HepG2 (cell line): ENCODE measurements around the gene TEDC1. TPM values are rescaled to one million over a fixed set of nuclear protein-coding genes. Genes with fewer than 3 reads are reported as not detected.

Experiments
- ATAC-seq: fragments of 200-7000 bp; cut with Tn5 transposase; 3 replicates; pipeline ENCODE4 v1.9.1; 2020; ENCODE audit warnings: mild to moderate bottlenecking, moderate library complexity
- BruUV-seq: library from RNA; stranded (reverse); fragments of 400-500 nt; replicated peaks from 2 replicates; lab custom pipeline; 2021; lab: Mats Ljungman, UMichigan
- CTCF ChIA-PET: fragments of 300-600 bp; formaldehyde crosslinking; extraction: SDS; loops from one replicate; lab custom pipeline; 2021; ENCODE audit warnings: low total read pairs, inconsistent platforms, low intra/inter-chr PET ratio; lab: Yijun Ruan, JAX
- POLR2A ChIA-PET: fragments of 350-600 bp; sonication (Branson Sonifier 250); formaldehyde crosslinking; loops from one replicate; lab custom pipeline; 2020; ENCODE audit warnings: antibody characterized with exemption, inconsistent platforms; lab: Yijun Ruan, JAX
- DNase-seq: peaks from one replicate; pipeline ENCODE4 v3.0.0-alpha.2; 2015; ENCODE audit warnings: low spot score
- FAIRE-seq: peaks from 3 replicates; lab custom pipeline; 2011; peaks lifted over from hg19 to GRCh38; lab: Jason Lieb, UNC
- H2AFZ ChIP-seq: one replicate; pipeline ENCODE4 v1.6.1; 2011; ENCODE audit warnings: low read length, inconsistent platforms
- H3K27ac ChIP-seq: fragments of 300-600 bp; 3 replicates; pipeline ENCODE4 v1.8.0; 2011; ENCODE audit warnings: mixed run types, mild to moderate bottlenecking, mixed read lengths, low read length, inconsistent platforms; ENCODE audit not compliant: insufficient read depth; ENCODE audit errors: extremely low read length
- H3K27me3 ChIP-seq, 2 experiments: fragments of 200-600 bp in 1 of 2; 2 replicates in 1 of 2; 3 replicates in 1 of 2; pipeline versions ENCODE4 v1.6.0 to v1.8.0; 2011; ENCODE audit warnings: low read length in 2 of 2, mild to moderate bottlenecking in 2 of 2, moderate library complexity in 2 of 2, inconsistent platforms in 1 of 2; ENCODE audit not compliant: insufficient read depth in 2 of 2, control insufficient read depth in 1 of 2
- H3K36me3 ChIP-seq, 2 experiments: fragments of 200-600 bp in 1 of 2; replicated peaks in 1 of 2; 2 replicates in 1 of 2; 3 replicates in 1 of 2; pipeline versions ENCODE4 v1.5.1 to v1.8.0; 2011; ENCODE audit warnings: low read length in 2 of 2, inconsistent platforms in 1 of 2; ENCODE audit not compliant: insufficient read depth in 2 of 2, control insufficient read depth in 1 of 2
- H3K4me1 ChIP-seq: 2 replicates; pipeline ENCODE4 v1.5.1; 2012; ENCODE audit warnings: low read length, inconsistent platforms; ENCODE audit not compliant: insufficient read depth
- H3K4me2 ChIP-seq: 2 replicates; pipeline ENCODE4 v1.6.0; 2011; ENCODE audit warnings: low read depth, low read length, inconsistent platforms
- H3K4me3 ChIP-seq, 3 experiments: fragments of 200-600 bp in 1 of 3; sonication (generic), shearing (Covaris generic) in 1 of 3; replicated peaks in 1 of 3; 2 replicates each; pipeline ENCODE4 v1.5.1; 2011 to 2016; ENCODE audit warnings: low read length in 3 of 3, inconsistent platforms in 2 of 3, low read depth in 2 of 3, mild to moderate bottlenecking in 2 of 3, control low read depth in 1 of 3, mixed read lengths in 1 of 3; ENCODE audit not compliant: insufficient read depth in 1 of 3
- H3K79me2 ChIP-seq: one replicate; pipeline ENCODE4 v1.6.1; 2011; ENCODE audit warnings: low read length, inconsistent platforms; ENCODE audit not compliant: insufficient read depth
- H3K9ac ChIP-seq: 2 replicates; pipeline ENCODE4 v1.6.0; 2011; ENCODE audit warnings: mild to moderate bottlenecking, low read depth, low read length, inconsistent platforms; ENCODE audit not compliant: insufficient read depth
- H3K9me3 ChIP-seq: 2 replicates; pipeline ENCODE4 v1.5.1; 2012; ENCODE audit warnings: mild to moderate bottlenecking, low read length
- H4K20me1 ChIP-seq: 2 replicates; pipeline ENCODE4 v1.6.0; 2011; ENCODE audit warnings: inconsistent platforms, mild to moderate bottlenecking, low read length, moderate library complexity; ENCODE audit not compliant: insufficient read depth
- AGO2 ChIP-seq: fragments of 200-400 bp; formaldehyde crosslinking; optimal IDR thresholded peaks from 2 replicates; pipeline ENCODE3; 2017; ENCODE audit warnings: mild to moderate bottlenecking, low read depth, low read length, moderate library complexity
- HIVEP1 ChIP-seq: sonication (generic); formaldehyde crosslinking; IDR thresholded peaks from 2 replicates; pipeline ENCODE4 v1.4.0; 2020; ENCODE audit warnings: mild to moderate bottlenecking, missing genetic modification reagents
- HMG20A ChIP-seq: IDR thresholded peaks from 2 replicates; pipeline ENCODE4 v1.6.1; 2016; ENCODE audit warnings: borderline replicate concordance
- RBFOX2 ChIP-seq: fragments of 200-400 bp; formaldehyde crosslinking; IDR thresholded peaks from 2 replicates; pipeline ENCODE4 v1.6.1; 2017; ENCODE audit warnings: low read depth, mild to moderate bottlenecking, low read length
- RBM22 ChIP-seq: fragments of 200-400 bp; formaldehyde crosslinking; optimal IDR thresholded peaks from 2 replicates; pipeline ENCODE3; 2017; ENCODE audit warnings: mild to moderate bottlenecking, low read length, moderate library complexity
- ZBTB38 ChIP-seq: sonication (generic); formaldehyde crosslinking; IDR thresholded peaks from 2 replicates; pipeline ENCODE4 v1.5.1; 2020; ENCODE audit warnings: mild to moderate bottlenecking, missing genetic modification reagents
- WGBS: methylation state at CpG from one replicate; pipeline ENCODE4 v1.1.6; 2017; ENCODE audit warnings: low lambda C conversion rate; 5-methylcytosine and 5-hydroxymethylcytosine counted together
- in situ Hi-C: cut with HindIII; loops from 2 replicates; pipeline ENCODE4 v1.10.0; 2017; ENCODE audit warnings: low pct_unique_long_range_greater_than_20kb; ENCODE audit not compliant: extremely low pct_ligation_motif_present
- intact Hi-C: fragments of 100-400 bp; cut with micrococcal nuclease; formaldehyde crosslinking; loops from one replicate; pipeline ENCODE4 v1.10.0; 2022; ENCODE audit not compliant: unreplicated experiment
- polyA plus RNA-seq, 8 experiments: library from polyadenylated mRNA; depleted of rRNA in 3 of 8; stranded (reverse) in 7 of 8; unstranded in 1 of 8; fragments of >200 nt; fragmentation: Illumina TruSeq in 4 of 8; extraction: Trizol in 4 of 8; gene quantifications; 2 replicates each; pipeline versions ENCODE4 v1.2.1 to v1.2.3, GENCODE V29; 2011 to 2016; ENCODE audit warnings: low read depth in 4 of 8, missing spikeins in 1 of 8, mixed read lengths in 1 of 8; ENCODE audit not compliant: insufficient read depth in 1 of 8
- total RNA-seq, 5 experiments: library from RNA; depleted of rRNA; stranded (reverse); fragments of >200 nt; fragmentation: Illumina TruSeq; extraction: Trizol; gene quantifications; 2 replicates each; pipeline ENCODE4 v1.2.3, GENCODE V29; 2016; ENCODE audit warnings: low read depth in 1 of 5
- TF ChIP-seq, protein P1 (sequence below): sonication (generic); formaldehyde crosslinking; IDR thresholded peaks from 2 replicates; pipeline ENCODE4 v1.9.0; 2021; ENCODE audit warnings: mild to moderate bottlenecking, missing genetic modification reagents
- TF ChIP-seq, protein P2 (sequence below): sonication (generic); formaldehyde crosslinking; IDR thresholded peaks from 2 replicates; pipeline ENCODE4 v1.4.0; 2020; ENCODE audit warnings: mild to moderate bottlenecking, low read depth, missing genetic modification reagents
- TF ChIP-seq, protein P3 (sequence below): IDR thresholded peaks from 2 replicates; pipeline ENCODE4 v1.6.1; 2016; ENCODE audit warnings: missing biosample characterization, missing genetic modification reagents, low read depth

The TEDC1 gene
- total and polyA plus RNA-seq, 2 of the 13 experiments (the other 11 are each of a cell fraction or from before 2014, with no cell fraction given) = 5.7 to 27.4 TPM

DNA sequence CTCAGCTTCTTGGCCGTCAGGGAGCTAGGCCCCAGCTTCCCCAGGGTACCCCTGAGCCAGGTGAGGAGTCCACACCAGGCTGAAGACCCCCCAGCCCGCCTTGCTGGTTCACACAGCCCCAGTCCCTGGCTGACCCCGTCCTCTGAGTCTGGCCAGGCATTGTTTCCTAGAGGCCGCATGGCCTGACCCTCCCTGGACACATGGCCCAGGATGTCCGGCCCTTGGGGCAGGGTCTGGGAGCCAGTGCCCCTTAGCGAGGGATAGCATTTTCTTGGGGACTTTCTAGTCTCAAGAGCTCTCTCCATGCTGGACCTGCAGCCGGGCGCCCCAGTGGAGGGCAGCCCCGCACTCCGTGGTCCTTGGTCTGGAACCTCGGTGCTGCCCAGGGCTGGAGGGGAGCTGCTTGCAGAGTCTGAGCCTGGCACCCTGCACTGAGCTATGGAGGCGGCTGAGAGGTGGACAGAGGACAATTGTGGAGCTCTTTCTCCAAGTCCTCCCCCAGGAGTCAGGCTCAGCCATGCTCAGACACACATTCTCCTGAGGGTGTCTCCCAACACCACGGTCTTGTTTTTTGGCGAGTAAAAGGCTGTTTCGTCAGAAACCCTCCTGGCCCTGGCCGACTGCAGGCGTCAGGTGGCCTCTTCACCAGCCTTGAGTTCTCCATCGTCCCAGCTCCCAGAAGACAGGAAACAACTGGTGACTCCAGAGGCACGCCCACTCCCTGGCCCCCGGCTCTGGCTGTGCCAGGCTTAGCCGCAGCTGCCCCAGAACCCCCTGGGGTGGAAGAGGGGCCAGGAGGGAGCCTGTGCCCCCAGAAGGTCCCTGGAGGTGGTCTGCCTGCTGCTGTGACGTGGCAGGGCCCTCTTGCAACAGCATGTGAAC, 34.1 kb upstream of the TEDC1 start (continued):
- TF ChIP-seq, protein P1, sequence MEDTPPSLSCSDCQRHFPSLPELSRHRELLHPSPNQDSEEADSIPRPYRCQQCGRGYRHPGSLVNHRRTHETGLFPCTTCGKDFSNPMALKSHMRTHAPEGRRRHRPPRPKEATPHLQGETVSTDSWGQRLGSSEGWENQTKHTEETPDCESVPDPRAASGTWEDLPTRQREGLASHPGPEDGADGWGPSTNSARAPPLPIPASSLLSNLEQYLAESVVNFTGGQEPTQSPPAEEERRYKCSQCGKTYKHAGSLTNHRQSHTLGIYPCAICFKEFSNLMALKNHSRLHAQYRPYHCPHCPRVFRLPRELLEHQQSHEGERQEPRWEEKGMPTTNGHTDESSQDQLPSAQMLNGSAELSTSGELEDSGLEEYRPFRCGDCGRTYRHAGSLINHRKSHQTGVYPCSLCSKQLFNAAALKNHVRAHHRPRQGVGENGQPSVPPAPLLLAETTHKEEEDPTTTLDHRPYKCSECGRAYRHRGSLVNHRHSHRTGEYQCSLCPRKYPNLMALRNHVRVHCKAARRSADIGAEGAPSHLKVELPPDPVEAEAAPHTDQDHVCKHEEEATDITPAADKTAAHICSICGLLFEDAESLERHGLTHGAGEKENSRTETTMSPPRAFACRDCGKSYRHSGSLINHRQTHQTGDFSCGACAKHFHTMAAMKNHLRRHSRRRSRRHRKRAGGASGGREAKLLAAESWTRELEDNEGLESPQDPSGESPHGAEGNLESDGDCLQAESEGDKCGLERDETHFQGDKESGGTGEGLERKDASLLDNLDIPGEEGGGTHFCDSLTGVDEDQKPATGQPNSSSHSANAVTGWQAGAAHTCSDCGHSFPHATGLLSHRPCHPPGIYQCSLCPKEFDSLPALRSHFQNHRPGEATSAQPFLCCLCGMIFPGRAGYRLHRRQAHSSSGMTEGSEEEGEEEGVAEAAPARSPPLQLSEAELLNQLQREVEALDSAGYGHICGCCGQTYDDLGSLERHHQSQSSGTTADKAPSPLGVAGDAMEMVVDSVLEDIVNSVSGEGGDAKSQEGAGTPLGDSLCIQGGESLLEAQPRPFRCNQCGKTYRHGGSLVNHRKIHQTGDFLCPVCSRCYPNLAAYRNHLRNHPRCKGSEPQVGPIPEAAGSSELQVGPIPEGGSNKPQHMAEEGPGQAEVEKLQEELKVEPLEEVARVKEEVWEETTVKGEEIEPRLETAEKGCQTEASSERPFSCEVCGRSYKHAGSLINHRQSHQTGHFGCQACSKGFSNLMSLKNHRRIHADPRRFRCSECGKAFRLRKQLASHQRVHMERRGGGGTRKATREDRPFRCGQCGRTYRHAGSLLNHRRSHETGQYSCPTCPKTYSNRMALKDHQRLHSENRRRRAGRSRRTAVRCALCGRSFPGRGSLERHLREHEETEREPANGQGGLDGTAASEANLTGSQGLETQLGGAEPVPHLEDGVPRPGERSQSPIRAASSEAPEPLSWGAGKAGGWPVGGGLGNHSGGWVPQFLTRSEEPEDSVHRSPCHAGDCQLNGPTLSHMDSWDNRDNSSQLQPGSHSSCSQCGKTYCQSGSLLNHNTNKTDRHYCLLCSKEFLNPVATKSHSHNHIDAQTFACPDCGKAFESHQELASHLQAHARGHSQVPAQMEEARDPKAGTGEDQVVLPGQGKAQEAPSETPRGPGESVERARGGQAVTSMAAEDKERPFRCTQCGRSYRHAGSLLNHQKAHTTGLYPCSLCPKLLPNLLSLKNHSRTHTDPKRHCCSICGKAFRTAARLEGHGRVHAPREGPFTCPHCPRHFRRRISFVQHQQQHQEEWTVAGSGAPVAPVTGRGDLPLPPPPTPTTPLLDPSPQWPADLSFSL (CRISPR knock-in tag) = no peak
- no peak for TF ChIP-seq HMG20A (CRISPR knock-in tag)
- TF ChIP-seq, protein P2, sequence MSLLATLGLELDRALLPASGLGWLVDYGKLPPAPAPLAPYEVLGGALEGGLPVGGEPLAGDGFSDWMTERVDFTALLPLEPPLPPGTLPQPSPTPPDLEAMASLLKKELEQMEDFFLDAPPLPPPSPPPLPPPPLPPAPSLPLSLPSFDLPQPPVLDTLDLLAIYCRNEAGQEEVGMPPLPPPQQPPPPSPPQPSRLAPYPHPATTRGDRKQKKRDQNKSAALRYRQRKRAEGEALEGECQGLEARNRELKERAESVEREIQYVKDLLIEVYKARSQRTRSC (CRISPR knock-in tag) = no peak

DNA sequence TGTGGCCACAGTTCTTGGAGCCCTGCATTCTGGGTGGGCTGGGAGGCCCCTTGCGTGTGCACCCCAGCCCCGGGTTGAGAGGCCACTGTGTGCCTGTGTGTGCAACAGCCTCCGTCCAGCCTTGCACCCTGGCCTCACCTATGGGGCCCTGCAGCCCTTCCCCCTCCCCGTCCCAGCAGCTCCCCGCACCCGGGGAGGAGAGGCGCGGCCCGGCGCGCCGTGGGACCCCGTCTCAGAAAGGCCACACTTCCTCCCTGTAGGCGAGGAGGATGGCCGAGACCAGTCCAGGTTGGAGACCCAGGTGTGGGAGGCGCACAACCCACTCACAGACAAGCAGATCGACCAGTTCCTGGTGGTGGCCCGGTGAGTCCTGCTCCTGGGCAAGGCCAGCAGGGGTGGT, 33.0 kb upstream of the TEDC1 start:
- no peaks in the 10 kb centered on the region for H4K20me1 ChIP-seq
- H2AFZ ChIP-seq = no peak overlapping the region
- intact Hi-C loops (no loop called here), in situ Hi-C loops (no loop called here)
- no peak overlapping the region for H3K9ac ChIP-seq
- no TSS peak for BruUV-seq
- no peaks in the 10 kb centered on the region for H3K4me1 ChIP-seq
- no peak for FAIRE-seq
- ChIA-PET POLR2A (no interaction called here), CTCF (no interaction called here)
- no peak for DNase-seq
- WGBS = 91% methylated on average over 17 of the region's 18 CpGs
- H3K79me2 ChIP-seq = no peaks in the 10 kb centered on the region
- no peak for ATAC-seq
- H3K4me2 ChIP-seq = no peak overlapping the region
- no peaks in the 10 kb centered on the region for H3K9me3 ChIP-seq
- H3K4me3 ChIP-seq = no peak overlapping the region
- H3K27ac ChIP-seq = no peak overlapping the region
- H3K27me3 ChIP-seq = no peaks in the 10 kb centered on the region
- H3K36me3 ChIP-seq = peaks cover 16 to 37% of the 10 kb centered on the region in 2 experiments; a peak in 4 of 5 replicates
- TF ChIP-seq, protein P3, sequence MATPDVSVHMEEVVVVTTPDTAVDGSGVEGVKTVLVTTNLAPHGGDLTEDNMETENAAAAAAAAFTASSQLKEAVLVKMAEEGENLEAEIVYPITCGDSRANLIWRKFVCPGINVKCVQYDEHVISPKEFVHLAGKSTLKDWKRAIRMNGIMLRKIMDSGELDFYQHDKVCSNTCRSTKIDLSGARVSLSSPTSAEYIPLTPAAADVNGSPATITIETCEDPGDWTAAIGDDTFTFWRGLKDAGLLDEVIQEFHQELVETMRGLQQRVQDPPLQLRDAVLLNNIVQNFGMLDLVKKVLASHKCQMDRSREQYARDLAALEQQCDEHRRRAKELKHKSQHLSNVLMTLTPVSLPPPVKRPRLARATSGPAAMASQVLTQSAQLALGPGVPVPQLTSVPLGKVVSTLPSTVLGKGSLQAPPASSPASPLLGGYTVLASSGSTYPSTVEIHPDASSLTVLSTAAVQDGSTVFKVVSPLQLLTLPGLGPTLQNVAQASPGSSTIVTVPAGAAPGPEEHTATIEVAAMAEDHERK (CRISPR knock-in tag) = no peak
- TF ChIP-seq RBFOX2 (peak; percentile 21; the same call in 1 of the 2 replicates), RBM22 (peak; percentile 71), HIVEP1 (no peak), ZBTB38 (CRISPR knock-in tag) (no peak), AGO2 (peak; percentile 67)
